Measurements from ENCODE around the gene CDKN1A. TPM values are rescaled to one million over a fixed set of nuclear protein-coding genes. Genes with fewer than 3 reads are reported as not detected.

CDKN1A gene
- total and polyA plus RNA-seq, 2 experiments from 2014 or later = 549 to 813 TPM

- peak; percentile 20 for DNase-seq
- no peaks in the 10 kb centered on the region; the same call in 1 of the 2 replicates for H3F3A ChIP-seq (ENCODE audit: insufficient read depth)
- TF ChIP-seq EZH2 (IDR thresholded peaks at IDR 0.05; ENCODE audit: insufficient read depth, poor library complexity, severe bottlenecking) (no peak), EZH2phosphoT487 (IDR thresholded peaks at IDR 0.05; ENCODE audit: insufficient read depth, low read depth) (no peak)
- no peak overlapping the region for H3K9ac ChIP-seq
- H3K9me2 ChIP-seq (ENCODE audit: insufficient read depth) = no peaks in the 10 kb centered on the region
- H3K4me1 ChIP-seq (ENCODE audit: insufficient read depth) = peaks cover 15% of the 10 kb centered on the region; the same call in 1 of the 2 replicates
- H3K4me3 ChIP-seq = no peak overlapping the region
- H3K4me2 ChIP-seq (ENCODE audit: unreplicated experiment) = no peak overlapping the region
- H4K20me1 ChIP-seq (ENCODE audit: insufficient read depth) = no peaks in the 10 kb centered on the region
- no peak overlapping the region for H2AFZ ChIP-seq
- WGBS, 2 experiments (ENCODE audit: low coverage in 1 of 2, low lambda C conversion rate in 2 of 2, missing lambda C conversion rate in 2 of 2) = 97 to 98% methylated on average over 7 of the region's 7 CpGs
- no peak overlapping the region for H3K27ac ChIP-seq
- H3K79me2 ChIP-seq (ENCODE audit: insufficient read depth) = no peaks in the 10 kb centered on the region
- H3K36me3 ChIP-seq (ENCODE audit: low read depth) = no peaks in the 10 kb centered on the region
- H3K27me3 ChIP-seq (replicated peaks; ENCODE audit: insufficient read depth) = no peaks in the 10 kb centered on the region
- no peaks in the 10 kb centered on the region for H3K9me3 ChIP-seq (ENCODE audit: low read depth)
- in situ Hi-C loops (cut with MboI) = loop anchor here (10.0 kb wide), 1 partner anchor 113 kb away; no protein-coding TSS in a partner anchor
Measured at GRCh38 chr6:36727505-36728021, 49.0 kb downstream of the CDKN1A start.

- in situ Hi-C loops (cut with MboI) = loop anchor here (10.0 kb wide), 1 partner anchor 114 kb away; no protein-coding TSS in a partner anchor
- Histone ChIP-seq H3K9me2 (ENCODE audit: insufficient read depth) (no peaks in the 10 kb centered on the region), H3K4me3 (no peak overlapping the region), H3F3A (ENCODE audit: insufficient read depth) (no peaks in the 10 kb centered on the region; the same call in 1 of the 2 replicates), H3K9me3 (ENCODE audit: low read depth) (no peaks in the 10 kb centered on the region), H4K20me1 (ENCODE audit: insufficient read depth) (no peaks in the 10 kb centered on the region), H2AFZ (no peak overlapping the region; the same call in 1 of the 2 replicates), H3K4me1 (ENCODE audit: insufficient read depth) (peaks cover 15% of the 10 kb centered on the region; the same call in 1 of the 2 replicates), H3K4me2 (ENCODE audit: unreplicated experiment) (no peak overlapping the region), H3K27ac (no peak overlapping the region), H3K79me2 (ENCODE audit: insufficient read depth) (no peaks in the 10 kb centered on the region), H3K27me3 (replicated peaks; ENCODE audit: insufficient read depth) (no peaks in the 10 kb centered on the region), H3K9ac (no peak overlapping the region), H3K36me3 (ENCODE audit: low read depth) (no peaks in the 10 kb centered on the region)
- no peak for TF ChIP-seq EZH2 (IDR thresholded peaks at IDR 0.05; ENCODE audit: insufficient read depth, poor library complexity, severe bottlenecking)
- no peak for TF ChIP-seq EZH2phosphoT487 (IDR thresholded peaks at IDR 0.05; ENCODE audit: insufficient read depth, low read depth)
- DNase-seq = no peak
- WGBS, 2 experiments (ENCODE audit: low coverage in 1 of 2, low lambda C conversion rate in 2 of 2, missing lambda C conversion rate in 2 of 2) = 78 to 84% methylated on average over 11 of the region's 11 CpGs
Measured at GRCh38 chr6:36728289-36729160, 50.0 kb downstream of the CDKN1A start.

- Histone ChIP-seq H3K79me2 (ENCODE audit: insufficient read depth) (no peaks in the 10 kb centered on the region), H3K36me3 (ENCODE audit: low read depth) (no peaks in the 10 kb centered on the region), H4K20me1 (ENCODE audit: insufficient read depth) (no peaks in the 10 kb centered on the region), H3K27me3 (replicated peaks; ENCODE audit: insufficient read depth) (no peaks in the 10 kb centered on the region), H3K9me2 (ENCODE audit: insufficient read depth) (no peaks in the 10 kb centered on the region), H2AFZ (peak overlapping the region; percentile 2; the same call in 1 of the 2 replicates), H3K4me2 (ENCODE audit: unreplicated experiment) (no peak overlapping the region), H3K4me3 (0 out of 2 replicates have a peak overlapping the region, but pooled peaks have one; percentile 5), H3K4me1 (ENCODE audit: insufficient read depth) (peaks cover 15% of the 10 kb centered on the region; the same call in 1 of the 2 replicates), H3F3A (ENCODE audit: insufficient read depth) (no peaks in the 10 kb centered on the region; the same call in 1 of the 2 replicates), H3K9ac (no peak overlapping the region), H3K27ac (no peak overlapping the region), H3K9me3 (ENCODE audit: low read depth) (no peaks in the 10 kb centered on the region)
- 10 to 13% methylated on average over 3 of the region's 3 CpGs for WGBS, 2 experiments (ENCODE audit: low coverage in 1 of 2, low lambda C conversion rate in 2 of 2, missing lambda C conversion rate in 2 of 2)
- peak; percentile 58 for DNase-seq
- in situ Hi-C loops (cut with MboI) = loop anchor here (10.0 kb wide), 1 partner anchor 114 kb away; no protein-coding TSS in a partner anchor
- TF ChIP-seq EZH2phosphoT487 (IDR thresholded peaks at IDR 0.05; ENCODE audit: insufficient read depth, low read depth) = no peak
- TF ChIP-seq EZH2 (IDR thresholded peaks at IDR 0.05; ENCODE audit: insufficient read depth, poor library complexity, severe bottlenecking) = no peak
Measured at GRCh38 chr6:36729161-36729524, 50.6 kb downstream of the CDKN1A start.

DNA sequence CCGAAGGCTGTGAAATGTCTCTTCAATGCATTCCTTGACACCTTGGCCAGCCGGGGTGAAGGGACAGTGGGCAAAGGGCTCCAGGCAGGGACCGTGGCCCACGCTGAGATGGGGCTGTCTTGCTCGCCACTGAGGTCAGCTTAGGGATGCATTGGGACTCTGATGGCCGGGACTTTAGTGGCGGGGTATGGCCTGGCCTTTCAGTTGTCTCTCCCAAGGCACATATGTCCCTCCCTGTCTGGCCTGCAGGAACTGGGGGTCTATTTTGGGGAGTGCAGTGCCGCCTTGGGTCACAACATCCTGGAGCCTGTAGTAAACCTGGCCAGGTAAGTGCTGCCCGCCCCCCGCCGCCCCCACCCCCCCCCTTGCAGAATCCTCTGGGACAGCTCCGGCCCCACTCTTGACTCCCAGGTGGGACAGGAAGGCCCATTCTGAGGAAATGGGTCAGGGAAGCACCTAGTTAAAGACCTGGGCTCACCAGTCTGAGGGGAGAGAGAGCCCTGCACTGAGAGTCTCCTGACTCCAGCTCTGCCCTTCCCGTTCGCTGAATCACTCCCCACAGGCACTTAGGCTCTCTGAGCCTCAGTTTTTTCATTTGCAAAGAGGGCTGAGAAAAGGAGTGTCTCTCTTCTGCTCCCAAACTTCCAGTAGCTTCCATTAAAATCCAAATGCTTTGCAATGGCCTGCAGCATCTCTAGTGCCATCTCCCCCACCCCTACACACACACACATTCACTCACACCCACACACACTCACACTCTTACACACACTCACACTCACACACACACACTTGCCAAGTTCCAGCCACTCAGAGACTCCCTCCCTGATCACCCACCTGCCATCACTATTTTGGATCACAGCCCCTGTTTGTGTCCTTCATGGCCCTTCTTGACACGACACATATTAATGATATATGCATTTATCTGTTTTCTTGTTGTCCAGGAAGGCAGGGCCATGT is 52.2 kb downstream of the CDKN1A start:
- no peak overlapping the region for H3K27ac ChIP-seq
- H3K4me2 ChIP-seq (ENCODE audit: unreplicated experiment) = no peak overlapping the region
- H2AFZ ChIP-seq = no peak overlapping the region
- no peaks in the 10 kb centered on the region; the same call in 1 of the 2 replicates for H3F3A ChIP-seq (ENCODE audit: insufficient read depth)
- H3K79me2 ChIP-seq (ENCODE audit: insufficient read depth) = no peaks in the 10 kb centered on the region
- H3K27me3 ChIP-seq (replicated peaks; ENCODE audit: insufficient read depth) = no peaks in the 10 kb centered on the region
- no peak for DNase-seq
- no peak overlapping the region for H3K4me3 ChIP-seq
- H3K9ac ChIP-seq = no peak overlapping the region
- H3K4me1 ChIP-seq (ENCODE audit: insufficient read depth) = peaks cover 24% of the 10 kb centered on the region
- in situ Hi-C loops (cut with MboI) = no loop called here
- no peaks in the 10 kb centered on the region for H4K20me1 ChIP-seq (ENCODE audit: insufficient read depth)
- TF ChIP-seq EZH2 (IDR thresholded peaks at IDR 0.05; ENCODE audit: insufficient read depth, poor library complexity, severe bottlenecking) (no peak), EZH2phosphoT487 (IDR thresholded peaks at IDR 0.05; ENCODE audit: insufficient read depth, low read depth) (no peak)
- H3K9me2 ChIP-seq (ENCODE audit: insufficient read depth) = no peaks in the 10 kb centered on the region
- H3K36me3 ChIP-seq (ENCODE audit: low read depth) = no peaks in the 10 kb centered on the region
- WGBS, 2 experiments (ENCODE audit: low coverage in 1 of 2, low lambda C conversion rate in 2 of 2, missing lambda C conversion rate in 2 of 2) = 94 to 96% methylated on average over 11 to 15 of the region's 15 CpGs
- H3K9me3 ChIP-seq (ENCODE audit: low read depth) = no peaks in the 10 kb centered on the region

All from GM23248 (cell line).